ENCODE results near the gene NAALADL1. TPM values are rescaled to one million over a fixed set of nuclear protein-coding genes. Genes with fewer than 3 reads are reported as not detected.

NAALADL1 gene
- polyA plus RNA-seq, 4 donors: 10.8 to 17.4 (median 12.2) TPM

DNA sequence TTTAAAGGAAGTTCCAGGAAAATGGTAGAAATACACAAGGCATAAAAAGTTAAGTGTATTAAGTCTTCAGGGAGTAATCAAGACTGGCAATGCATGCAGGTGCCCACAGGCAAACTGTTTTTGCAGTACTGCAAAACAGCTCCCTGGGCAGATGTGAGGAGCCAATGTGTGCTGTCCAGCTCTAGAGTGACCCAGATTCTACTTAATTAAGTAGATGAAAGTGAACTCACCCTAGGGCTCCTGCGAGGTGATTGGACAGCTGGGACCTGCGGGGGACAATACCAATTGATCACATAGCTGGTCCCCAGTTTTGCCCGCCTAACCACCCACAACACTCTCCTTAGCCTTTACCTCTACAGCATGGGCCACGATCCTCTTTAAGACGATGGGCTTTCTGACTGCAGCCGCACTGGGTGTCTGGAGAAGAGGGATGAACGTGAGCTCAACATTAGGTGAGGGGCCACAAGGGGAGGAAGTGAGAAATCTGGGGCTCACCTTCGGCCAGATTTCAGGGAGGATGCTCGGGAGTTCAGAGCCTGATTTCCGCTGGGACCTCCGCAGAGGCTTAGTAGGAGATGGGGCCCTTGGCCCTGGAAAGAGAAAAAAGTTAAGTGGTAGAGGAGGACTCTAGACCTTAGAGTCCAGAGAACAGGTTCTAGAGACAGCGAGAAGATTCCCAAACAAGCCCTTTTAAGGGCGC is 24.9 kb upstream of the NAALADL1 start:
- DNase-seq (ENCODE audit: low read depth in 4 of 4, low spot score in 2 of 4): no peak

DNA sequence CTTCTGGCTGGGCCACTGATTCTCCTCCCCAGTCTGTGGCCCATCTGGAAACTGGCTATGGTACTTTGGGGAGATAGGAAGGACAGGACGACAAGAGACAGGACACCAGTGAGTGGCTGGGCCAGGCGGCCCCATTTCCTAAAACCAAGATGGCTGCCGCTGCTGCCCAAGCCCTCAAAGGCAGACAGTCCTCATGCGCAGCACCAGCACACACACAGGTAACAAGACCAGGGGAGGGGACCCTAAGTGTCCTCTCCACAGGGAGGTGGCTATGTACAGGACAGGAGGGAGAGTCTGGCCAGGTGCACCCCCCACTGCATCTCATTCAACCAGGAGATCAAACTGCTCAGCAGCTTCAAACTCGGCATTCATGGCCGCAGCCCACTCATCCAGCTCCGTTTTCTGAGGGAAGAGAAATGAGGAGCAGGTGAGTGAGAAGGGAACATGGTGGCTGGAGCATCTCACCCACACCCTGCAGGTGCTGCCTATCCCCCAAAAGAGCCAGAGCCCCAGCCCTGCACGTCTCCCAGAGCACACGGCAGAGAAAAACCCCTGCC is 20.5 kb upstream of the NAALADL1 start:
- no peak for DNase-seq (ENCODE audit: low read depth in 4 of 4, low spot score in 2 of 4)

DNA sequence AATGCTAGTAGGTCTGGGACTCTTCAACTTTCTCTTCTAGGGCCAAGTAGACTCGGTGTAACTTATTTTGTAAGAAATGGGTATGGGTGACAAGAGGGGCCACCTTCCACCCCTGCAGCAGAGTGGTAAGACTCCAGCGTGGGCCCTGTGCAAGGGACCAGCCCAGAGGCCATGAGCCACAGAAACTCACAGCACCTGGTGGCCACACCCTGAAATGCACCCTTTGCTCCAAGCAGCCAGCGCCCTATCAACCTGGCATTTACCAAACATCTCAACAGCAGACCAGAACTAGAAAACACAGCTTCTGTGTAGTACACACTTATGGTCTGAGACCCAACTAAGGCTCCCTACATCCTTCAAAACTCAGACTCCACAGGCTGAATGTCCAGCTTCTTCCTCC is 19.8 kb upstream of the NAALADL1 start:
- DNase-seq (ENCODE audit: low read depth in 4 of 4, low spot score in 2 of 4): no peak

DNA sequence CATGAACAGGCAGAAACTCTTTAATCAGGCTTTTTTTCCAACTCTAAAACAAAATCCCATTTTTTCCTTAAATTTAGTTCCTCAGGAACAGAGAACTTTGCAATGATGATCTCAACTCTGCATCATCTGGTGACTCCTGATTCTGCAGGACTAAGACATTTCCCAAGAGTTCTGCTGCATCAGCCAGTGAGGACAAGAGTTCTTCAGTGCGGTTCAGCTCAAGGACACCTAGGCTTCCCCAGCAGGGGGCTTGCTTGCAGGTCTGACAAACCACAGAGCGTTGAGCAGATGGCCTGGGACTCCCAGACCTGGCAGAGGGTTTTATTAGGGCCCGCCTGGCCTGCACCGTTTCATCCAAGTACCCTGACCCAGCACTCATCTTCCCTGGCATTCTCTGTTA is 19.1 kb upstream of the NAALADL1 start:
- no peak for DNase-seq (ENCODE audit: low read depth in 4 of 4, low spot score in 2 of 4)

DNA sequence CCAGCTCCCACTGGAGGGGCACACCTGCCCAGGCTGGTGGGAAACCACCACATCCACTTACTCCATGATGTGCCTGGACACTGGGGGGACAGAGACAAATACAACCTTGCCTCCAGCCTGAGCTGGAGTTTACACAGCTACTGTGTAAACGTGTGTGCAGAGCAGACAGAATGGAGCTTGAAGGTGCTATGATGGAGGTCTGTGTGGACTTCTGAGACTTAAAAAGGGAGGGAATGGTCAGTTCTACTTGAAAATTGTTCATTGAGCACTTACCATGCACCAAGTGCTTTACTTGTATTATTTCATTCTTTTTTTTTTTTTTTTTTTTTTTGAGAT is 14.2 kb upstream of the NAALADL1 start:
- no peak for DNase-seq (ENCODE audit: low read depth in 4 of 4, low spot score in 2 of 4)

DNA sequence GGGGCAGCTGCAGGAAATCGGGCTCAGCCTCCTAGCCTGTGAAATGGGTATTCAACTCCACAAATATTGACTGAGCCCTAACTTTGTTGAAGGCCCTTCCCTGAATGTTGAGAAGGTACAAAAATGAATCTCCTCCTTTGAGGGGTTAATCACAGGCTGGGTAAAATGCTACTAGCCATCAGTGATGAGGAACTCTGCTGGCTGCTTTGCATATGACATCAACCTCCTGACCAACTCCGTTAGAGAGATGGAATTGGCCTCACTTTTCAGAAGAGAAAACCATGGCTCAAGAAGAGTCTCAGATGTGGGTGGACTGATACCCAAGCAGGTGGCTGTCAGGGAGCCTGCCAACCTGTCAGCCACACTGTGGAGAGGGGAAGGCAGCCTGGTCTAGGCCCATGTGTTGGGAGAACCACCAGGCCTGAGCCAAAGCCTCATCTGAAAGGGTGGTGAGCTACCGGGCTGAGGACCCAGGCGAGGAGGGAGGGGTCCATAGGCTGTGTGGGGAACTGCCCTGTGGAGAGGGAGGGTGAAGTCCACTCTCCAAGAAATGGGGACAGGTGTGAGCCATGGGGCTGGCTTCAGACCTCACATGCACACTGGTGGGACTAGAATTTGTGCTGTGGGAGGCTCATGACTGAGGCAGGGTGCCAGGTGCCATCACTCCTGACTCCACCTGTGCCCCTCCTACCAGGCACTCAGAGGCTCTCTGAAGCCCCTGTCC is 13.7 kb upstream of the NAALADL1 start:
- no peak for DNase-seq (ENCODE audit: low read depth in 4 of 4, low spot score in 2 of 4)

DNA sequence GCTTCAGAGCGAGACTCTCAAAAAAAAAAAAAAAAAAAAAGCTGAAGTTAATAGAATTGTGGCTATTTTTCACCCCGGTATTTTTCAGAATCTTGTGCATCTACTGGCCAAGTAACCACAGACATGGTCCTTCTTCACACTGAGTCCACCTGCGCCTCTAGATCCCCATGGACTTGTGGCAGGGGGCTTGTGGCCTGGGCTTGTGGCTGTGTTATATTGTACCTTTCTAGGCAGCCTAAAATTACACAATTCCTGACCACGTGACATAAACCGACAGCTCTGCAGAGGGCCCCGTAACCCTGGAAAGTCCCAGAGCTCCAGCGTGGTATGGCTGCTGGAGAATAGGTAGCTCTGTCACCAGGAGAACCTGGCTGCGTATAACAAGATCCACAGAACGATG is 10.9 kb upstream of the NAALADL1 start:
- no peak for DNase-seq (ENCODE audit: low read depth in 4 of 4, low spot score in 2 of 4)

DNA sequence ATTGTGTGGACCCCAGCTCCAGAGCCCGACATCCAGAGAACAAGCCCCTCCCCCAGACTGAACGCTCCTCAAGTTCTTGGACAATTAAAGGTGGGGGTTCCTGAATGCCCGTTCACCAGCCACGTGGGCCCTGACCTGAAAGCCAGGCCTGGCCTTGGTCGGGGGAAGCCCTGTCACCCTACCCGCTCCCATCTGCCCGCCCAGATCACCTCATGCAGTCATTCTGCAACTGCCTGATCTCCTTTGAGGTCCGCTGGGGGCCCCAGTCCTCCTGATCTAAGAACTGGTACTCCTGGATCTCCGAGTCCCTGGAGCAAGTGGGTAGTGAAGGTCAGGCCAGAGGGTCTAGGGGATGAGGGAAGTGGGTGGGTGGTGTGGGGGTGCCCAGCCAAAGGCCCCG is 9.1 kb upstream of the NAALADL1 start:
- no peak for DNase-seq (ENCODE audit: low read depth in 4 of 4, low spot score in 2 of 4)

DNA sequence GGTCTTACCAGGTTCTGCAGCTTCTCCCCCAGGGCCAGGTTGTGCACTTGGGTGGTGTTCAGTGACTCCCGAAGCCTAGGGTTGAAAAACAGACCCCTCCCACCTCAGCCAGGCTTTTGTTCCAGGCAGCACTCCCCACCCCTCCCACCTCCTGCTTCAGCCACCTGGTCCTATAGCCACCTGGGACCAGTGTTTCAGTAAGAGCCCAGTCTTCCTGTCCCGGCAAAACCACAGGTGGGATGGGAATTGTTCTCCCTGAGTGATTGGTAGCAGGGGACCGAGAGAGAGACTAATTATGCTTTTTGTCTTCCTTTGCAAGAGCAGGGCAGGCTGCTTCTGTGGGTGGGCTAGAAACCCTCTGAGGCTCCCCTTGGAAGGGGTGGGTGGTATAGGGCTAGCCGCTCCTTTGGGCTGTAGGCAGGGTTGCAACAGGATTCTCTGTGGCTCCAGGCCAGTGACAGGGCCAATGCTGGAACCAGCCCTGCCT is 8.5 kb upstream of the NAALADL1 start:
- no peak for DNase-seq (ENCODE audit: low read depth in 4 of 4, low spot score in 2 of 4)

DNA sequence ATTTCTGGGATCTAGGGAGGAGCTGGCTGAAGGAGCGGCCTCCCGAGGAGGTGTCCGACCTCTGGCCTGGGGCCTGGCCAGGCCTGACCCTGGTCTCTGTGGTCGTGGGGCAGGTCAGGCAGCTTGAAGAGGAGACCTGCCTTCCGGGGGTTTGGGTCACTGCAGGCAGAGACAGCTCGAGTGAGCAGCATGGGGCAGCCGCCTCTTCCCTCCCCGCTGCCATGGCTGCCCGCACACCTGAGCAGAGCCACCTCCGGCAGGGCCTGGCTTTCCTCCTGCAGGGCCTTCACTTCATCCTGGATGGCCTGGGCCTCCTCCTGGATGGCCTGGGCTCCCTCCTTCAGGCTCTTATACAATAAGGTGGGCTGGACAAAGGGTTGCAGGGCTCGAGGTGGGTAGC is 8.0 kb upstream of the NAALADL1 start:
- no peak for DNase-seq (ENCODE audit: low read depth in 4 of 4, low spot score in 2 of 4)

DNA sequence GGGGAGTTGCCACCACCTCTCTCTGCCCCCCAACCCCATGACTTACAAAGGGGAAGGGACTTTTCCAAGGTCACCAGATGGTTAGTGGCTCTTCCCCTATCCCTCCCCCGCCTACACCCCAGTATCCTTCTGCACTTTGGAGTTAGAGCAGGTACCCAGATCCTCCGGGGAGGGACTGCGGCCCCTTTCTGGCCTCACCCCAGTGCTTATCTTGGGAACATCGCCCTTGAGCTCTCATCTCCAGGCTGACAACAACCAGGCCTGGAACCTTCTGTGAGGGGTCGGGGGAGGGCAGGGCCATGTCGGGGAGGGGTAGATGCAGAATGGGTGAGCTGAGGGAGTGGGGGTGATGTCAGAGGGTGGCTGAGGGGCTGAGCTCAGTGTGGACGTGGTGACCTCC is 7.5 kb upstream of the NAALADL1 start:
- DNase-seq (ENCODE audit: low read depth in 4 of 4, low spot score in 2 of 4): no peak

DNA sequence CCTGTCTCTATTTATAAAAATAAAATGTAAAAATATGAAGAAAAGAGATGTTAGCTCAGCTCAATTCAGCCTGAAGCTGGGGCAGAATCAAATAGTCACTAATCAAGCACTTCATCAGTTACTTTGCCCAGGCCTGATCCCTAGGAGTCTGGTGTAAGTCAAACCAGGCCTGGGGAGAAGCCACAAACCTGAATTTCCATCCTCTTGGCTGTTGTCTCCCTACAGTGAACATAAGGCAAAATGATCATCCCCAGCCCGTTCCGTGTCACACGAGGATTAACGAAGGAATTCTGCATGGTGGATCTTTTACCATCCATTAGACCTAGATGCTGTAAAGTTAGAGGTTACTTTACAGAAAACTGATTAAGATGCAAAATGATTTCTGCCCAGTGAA is 6.5 kb upstream of the NAALADL1 start:
- DNase-seq (ENCODE audit: low read depth in 4 of 4, low spot score in 2 of 4): no peak

DNA sequence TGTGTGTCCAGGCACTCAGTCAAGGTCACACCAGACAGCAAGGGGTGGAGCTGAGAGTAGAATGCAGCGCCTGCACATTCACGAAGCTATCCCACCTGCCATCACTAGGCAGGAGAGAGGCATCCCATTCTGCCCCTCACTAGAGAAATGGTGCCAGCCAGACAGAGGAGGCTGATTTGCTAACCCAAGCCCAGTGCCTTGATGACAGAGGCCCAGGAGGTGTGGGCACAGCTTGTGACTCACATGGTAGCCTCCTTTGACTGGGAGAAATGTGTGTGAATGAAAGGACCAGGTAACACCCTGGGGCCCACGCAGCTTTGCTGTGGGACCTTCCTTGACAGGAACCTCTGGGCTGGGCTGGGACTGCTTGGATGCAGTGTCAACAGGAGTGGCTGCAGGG is 5.2 kb upstream of the NAALADL1 start:
- no peak for DNase-seq (ENCODE audit: low read depth in 4 of 4, low spot score in 2 of 4)

DNA sequence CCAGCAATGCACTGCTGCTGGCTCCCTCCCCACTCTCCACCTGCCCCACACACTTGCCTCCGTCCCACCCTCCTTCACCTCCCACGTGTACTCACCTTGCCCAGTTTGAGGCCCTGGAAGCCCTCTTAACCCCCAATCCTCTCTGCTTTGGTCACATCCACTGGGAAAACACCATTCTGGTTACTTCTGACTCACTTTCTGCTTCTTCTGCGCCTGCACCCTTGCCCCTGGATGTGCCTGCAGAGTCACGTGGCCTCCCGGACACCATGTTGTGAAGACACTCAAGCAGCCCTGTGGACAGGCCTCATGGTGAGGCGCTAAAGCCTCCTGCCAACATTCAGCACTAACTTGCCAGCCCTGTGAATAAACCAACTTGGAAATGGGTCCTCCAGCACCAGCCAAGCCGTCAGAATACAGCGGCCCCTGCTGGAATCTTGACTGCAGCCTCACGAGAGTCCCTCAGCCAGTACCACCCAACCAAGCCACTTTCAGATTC is 2.6 kb upstream of the NAALADL1 start:
- DNase-seq (ENCODE audit: low read depth in 4 of 4, low spot score in 2 of 4): no peak

DNA sequence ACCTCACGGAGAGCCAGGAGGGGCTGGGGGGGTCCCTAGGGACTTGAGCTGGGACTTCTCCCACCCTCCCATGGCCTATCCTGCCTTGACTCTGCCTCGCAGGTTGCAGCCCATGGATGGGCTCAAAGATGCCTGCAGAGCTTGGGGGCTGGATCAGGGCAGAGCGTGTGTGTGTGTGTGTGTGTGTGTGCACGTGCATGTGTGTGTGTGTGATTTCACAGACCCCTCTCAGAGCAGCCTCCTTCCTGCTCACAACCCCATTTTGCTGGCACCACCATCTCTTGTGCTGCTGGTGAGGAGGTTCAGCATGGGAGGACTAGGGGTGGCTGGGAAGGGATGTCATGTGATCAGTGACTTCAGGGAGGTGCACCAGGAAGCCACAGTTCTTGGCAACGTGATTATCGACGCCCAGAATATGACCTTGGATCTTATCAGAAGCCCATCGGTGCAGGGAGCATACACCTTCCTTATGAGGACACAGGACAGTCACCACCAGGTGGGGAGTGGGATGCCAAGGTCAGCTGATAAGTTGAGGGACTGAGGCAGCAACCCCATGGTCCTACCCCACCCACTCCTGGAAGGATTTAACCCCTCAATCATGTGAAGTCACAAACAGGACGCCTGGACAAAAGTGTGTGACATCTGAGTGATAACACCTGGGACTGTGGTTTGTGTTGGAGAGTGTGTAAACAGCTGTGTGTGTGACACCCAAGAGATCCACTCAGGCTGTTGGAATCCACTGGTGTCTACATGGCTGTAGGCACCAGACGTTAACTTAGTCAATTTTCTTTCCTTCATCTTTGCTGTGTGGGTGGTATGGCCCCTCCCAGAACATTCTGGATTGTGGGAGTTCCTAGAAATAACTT is 1.8 kb upstream of the NAALADL1 start:
- DNase-seq (ENCODE audit: low read depth in 4 of 4, low spot score in 2 of 4): no peak

DNA sequence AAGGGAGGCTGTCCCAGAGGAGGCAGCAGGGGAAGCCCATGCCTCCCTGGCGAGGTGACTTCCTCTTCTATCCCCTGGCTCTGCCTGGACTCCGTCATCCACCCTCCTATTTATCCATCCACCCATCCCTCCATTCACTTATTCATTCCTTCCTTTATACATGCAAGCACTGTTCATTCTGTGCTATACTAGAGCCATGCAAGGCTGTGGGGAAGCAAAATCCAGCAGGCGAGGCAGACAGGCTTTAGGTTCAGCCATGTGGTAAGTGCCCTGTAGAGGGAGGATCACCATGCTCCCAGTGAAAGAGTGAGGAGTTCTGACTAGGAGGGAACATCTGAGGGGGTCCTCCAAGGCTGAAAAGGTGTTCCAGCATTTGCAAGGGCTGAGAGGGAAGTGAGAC is 1.2 kb upstream of the NAALADL1 start:
- no peak for DNase-seq (ENCODE audit: low read depth in 4 of 4, low spot score in 2 of 4)

DNA sequence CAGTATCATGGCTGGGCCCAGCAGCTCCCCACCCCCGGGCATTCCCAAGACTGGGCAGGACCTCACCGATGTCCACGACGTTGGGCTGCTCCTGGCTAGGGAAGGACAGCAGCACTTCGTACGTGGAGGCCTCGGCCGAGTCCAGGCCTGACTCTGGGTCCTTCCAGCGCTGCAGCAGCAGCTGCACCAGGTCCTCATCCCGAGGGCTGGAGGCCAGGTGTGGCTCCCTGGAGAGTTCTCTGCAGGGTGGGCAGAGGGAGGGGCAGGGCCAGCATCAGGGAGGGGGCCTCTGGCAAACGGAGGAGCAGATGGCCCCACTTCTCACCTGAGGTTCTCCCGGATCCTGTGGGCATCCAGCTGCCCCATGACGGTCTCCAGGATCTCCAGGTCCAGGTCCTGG is 341 bp downstream of the NAALADL1 start:
- no peak for DNase-seq (ENCODE audit: low read depth in 4 of 4, low spot score in 2 of 4)

DNA sequence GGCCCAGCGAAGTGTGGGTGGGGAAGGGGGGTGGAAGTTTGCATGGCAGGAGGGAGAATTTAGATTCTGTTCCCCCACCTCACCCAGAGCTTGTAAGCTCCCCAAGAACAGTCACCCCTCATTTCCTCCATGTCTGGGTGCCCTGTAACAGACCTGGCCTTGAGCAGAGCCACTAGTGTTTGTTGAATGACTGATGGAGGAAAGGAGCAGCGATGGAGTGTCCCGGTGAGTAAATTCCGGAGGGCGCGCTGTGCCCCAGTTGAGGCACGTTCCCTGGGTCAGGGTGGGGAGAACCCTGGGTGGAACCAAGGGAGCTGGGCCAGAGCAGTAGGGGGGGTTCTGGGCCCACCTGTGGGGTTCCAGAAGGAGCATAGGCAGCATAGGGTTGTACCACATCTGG is 827 bp downstream of the NAALADL1 start:
- DNase-seq (ENCODE audit: low read depth in 4 of 4, low spot score in 2 of 4): no peak

DNA sequence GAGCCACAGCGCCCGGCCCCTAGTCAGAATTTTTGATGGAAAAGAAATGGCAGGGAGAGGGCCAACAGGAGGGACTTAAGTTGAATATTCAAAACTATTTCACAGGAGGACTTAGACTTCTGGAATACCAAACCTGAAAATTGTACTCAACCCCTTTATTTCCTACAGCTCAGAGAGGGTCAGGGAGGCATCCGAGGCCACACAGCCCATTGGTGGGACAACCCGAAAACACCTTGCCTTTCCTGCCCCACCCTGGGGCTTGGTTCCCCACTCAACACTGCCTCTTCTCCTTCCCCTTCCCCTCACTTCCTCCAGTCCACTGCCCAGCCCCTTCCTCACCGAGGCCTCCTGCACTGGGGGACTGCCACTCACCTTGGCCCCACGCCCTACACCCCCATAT is 1.4 kb downstream of the NAALADL1 start:
- no peak for DNase-seq (ENCODE audit: low read depth in 4 of 4, low spot score in 2 of 4)

DNA sequence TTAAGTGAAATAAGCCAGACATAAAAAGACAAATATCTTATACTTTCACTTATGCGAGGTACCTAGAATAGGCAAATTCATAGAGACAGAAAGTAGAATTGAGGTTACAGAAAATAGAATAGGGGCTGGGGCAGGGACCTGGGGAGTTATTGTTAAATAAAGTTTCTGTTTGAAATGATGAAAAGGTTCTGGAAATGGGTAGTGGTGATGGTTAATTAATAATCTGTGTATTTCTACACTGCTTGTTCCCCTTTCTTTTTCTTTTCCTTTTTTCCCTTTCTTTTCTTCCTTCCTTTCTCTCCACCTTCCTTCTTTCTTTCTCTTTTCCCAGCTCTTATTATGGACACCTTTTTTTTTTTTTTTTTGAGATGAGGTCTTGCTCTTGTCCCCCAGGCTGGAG is 2.8 kb downstream of the NAALADL1 start:
- no peak for DNase-seq (ENCODE audit: low read depth in 4 of 4, low spot score in 2 of 4)

Measured in left renal cortex interstitium (tissue), 4 donors.